C4-2B (cell line): Measurements from ENCODE around the gene CTTNBP2.

Experiments used
- ZFX ChIP-seq: fragments of 450-650 bp; IDR thresholded peaks from 2 replicates; pipeline ENCODE4 v1.6.1; 2017
- TF ChIP-seq, protein P1 (sequence below): fragments of 450-650 bp; conservative IDR thresholded peaks from 2 replicates; pipeline ENCODE4 v1.5.1; 2017; ENCODE audit warnings: mild to moderate bottlenecking

DNA sequence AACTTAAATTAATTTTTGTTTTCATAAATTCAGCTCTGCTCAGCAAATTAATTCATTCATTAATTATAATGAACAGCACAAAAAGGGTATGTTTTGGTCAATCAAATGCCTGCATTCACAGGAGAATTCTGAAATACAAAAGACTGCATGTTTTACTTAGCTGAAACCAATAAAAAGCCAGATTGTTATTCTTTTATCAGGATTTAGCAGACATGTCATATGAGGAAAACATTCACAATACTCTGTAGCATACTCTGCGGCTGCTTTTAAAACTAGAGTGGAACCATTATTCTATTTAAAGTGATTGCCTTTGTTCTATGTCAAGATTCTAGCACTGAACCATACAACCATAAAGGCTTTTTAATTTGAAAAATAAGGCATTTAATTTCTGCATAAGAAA is 19.1 kb downstream of the CTTNBP2 start:
- TF ChIP-seq, protein P1, sequence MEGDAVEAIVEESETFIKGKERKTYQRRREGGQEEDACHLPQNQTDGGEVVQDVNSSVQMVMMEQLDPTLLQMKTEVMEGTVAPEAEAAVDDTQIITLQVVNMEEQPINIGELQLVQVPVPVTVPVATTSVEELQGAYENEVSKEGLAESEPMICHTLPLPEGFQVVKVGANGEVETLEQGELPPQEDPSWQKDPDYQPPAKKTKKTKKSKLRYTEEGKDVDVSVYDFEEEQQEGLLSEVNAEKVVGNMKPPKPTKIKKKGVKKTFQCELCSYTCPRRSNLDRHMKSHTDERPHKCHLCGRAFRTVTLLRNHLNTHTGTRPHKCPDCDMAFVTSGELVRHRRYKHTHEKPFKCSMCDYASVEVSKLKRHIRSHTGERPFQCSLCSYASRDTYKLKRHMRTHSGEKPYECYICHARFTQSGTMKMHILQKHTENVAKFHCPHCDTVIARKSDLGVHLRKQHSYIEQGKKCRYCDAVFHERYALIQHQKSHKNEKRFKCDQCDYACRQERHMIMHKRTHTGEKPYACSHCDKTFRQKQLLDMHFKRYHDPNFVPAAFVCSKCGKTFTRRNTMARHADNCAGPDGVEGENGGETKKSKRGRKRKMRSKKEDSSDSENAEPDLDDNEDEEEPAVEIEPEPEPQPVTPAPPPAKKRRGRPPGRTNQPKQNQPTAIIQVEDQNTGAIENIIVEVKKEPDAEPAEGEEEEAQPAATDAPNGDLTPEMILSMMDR: no peak
- no peak for TF ChIP-seq ZFX
